HPDE6-E6E7 (cell line): ENCODE measurements around the gene POLE3.
A peak's percentile ranks its signal among the peaks of the same experiment; 100 is the strongest.
"Not testable (repeated sequence)": the region's sequence is repeated elsewhere in the genome, so short reads cannot be mapped to it uniquely, and the experiment has no call there.

Experiments used
- DNase-seq: peaks from one replicate; pipeline ENCODE4 v3.0.0; 2011; ENCODE audit warnings: missing footprints; ENCODE audit errors: extremely low spot score

The POLE3 gene

GRCh38 chr9:113376634-113377567, 33.6 kb downstream of the POLE3 start, which contains the start of gene HDHD3:
TSS of gene HDHD3 (minus strand) at chr9:113376986. CDS start at chr9:113374354, 2,632 bp downstream.
- peak; percentile 89 for DNase-seq

GRCh38 chr9:113375057-113376023, 35.1 kb downstream of the POLE3 start:
- no peak for DNase-seq

GRCh38 chr9:113373676-113374392, 36.6 kb downstream of the POLE3 start:
- DNase-seq = no peak

- DNase-seq = no peak
Measured at GRCh38 chr9:113373256-113373655, 37.2 kb downstream of the POLE3 start.

GRCh38 chr9:113372059-113372458, 38.4 kb downstream of the POLE3 start:
- DNase-seq = no peak

GRCh38 chr9:113370806-113371325, 39.6 kb downstream of the POLE3 start:
- no peak for DNase-seq

GRCh38 chr9:113369855-113370140, 40.7 kb downstream of the POLE3 start:
- DNase-seq = no peak

GRCh38 chr9:113368982-113369854, 41.3 kb downstream of the POLE3 start:
- no peak for DNase-seq

- DNase-seq = no peak
Measured at GRCh38 chr9:113368348-113368981, 42.0 kb downstream of the POLE3 start.

GRCh38 chr9:113365652-113366051, 44.8 kb downstream of the POLE3 start:
- not testable (repeated sequence) for DNase-seq

- DNase-seq = no peak
Measured at GRCh38 chr9:113364951-113365350, 45.5 kb downstream of the POLE3 start.

GRCh38 chr9:113363336-113363735, 47.1 kb downstream of the POLE3 start:
- DNase-seq = no peak

GRCh38 chr9:113361304-113362018, 49.0 kb downstream of the POLE3 start:
- no peak for DNase-seq

- DNase-seq = no peak
Measured at GRCh38 chr9:113360242-113360842, 50.1 kb downstream of the POLE3 start.

GRCh38 chr9:113359385-113359784, 51.1 kb downstream of the POLE3 start:
- DNase-seq = no peak
